Measurements from ENCODE around the gene DLX2. TPM values are rescaled to one million over a fixed set of nuclear protein-coding genes. Genes with fewer than 3 reads are reported as not detected.

DLX2 gene
- total RNA-seq, 1 donor from 2014 or later = 9.7 TPM

GRCh38 chr2:172050479-172051125, 52.1 kb downstream of the DLX2 start:
- no peak for DNase-seq (ENCODE audit: low spot score in 2 of 2, unreplicated experiment in 2 of 2)
- no peak for TF ChIP-seq CTCF (IDR thresholded peaks at IDR 0.05; ENCODE audit: unreplicated experiment)
- H3K27ac Mint-ChIP-seq = peak overlapping the region; percentile 54
- H3K27me3 Mint-ChIP-seq (ENCODE audit: low read depth) = no peaks in the 10 kb centered on the region
- H3K36me3 Mint-ChIP-seq = no peaks in the 10 kb centered on the region
- H3K9me3 Mint-ChIP-seq = no peaks in the 10 kb centered on the region
- no peak overlapping the region for H3K4me3 Mint-ChIP-seq
- peaks cover 41% of the 10 kb centered on the region for H3K4me1 Mint-ChIP-seq

GRCh38 chr2:172049567-172050120, 53.1 kb downstream of the DLX2 start:
- H3K4me3 Mint-ChIP-seq = no peak overlapping the region
- no peak overlapping the region for H3K27ac Mint-ChIP-seq
- TF ChIP-seq CTCF (IDR thresholded peaks at IDR 0.05; ENCODE audit: unreplicated experiment) = no peak
- H3K27me3 Mint-ChIP-seq (ENCODE audit: low read depth) = no peaks in the 10 kb centered on the region
- no peak for DNase-seq (ENCODE audit: low spot score in 2 of 2, unreplicated experiment in 2 of 2)
- H3K9me3 Mint-ChIP-seq = no peaks in the 10 kb centered on the region
- no peaks in the 10 kb centered on the region for H3K36me3 Mint-ChIP-seq
- H3K4me1 Mint-ChIP-seq = peaks cover 41% of the 10 kb centered on the region

Other genes with a start within 250 kb of the DLX2 start
- 21.2 to 25.4 TPM (median 23.4 TPM) in 3 replicates for gene SLC25A12, start 208.7 kb downstream of the DLX2 start, total RNA-seq
- 31.4 to 33.8 TPM (median 33.4 TPM) in 3 replicates for gene HAT1, start 180.4 kb downstream of the DLX2 start, total RNA-seq
- gene METAP1D, start 102.9 kb downstream of the DLX2 start, total RNA-seq = 13.1 to 15.0 TPM (median 13.5 TPM) in 3 replicates
- gene DLX1, start 17.4 kb downstream of the DLX2 start, total RNA-seq = 5.1 to 5.9 TPM (median 5.1 TPM) in 3 replicates

All from mesothelial cell of epicardium (in vitro differentiated cells).